K562 (cell line): ENCODE results near the gene SYNM. TPM values are rescaled to one million over a fixed set of nuclear protein-coding genes. Genes with fewer than 3 reads are reported as not detected.
A peak's percentile ranks its signal among the peaks of the same experiment; 100 is the strongest.

ENCODE experiments used
- ARID3B ChIP-seq: fragments of 250-450 bp; sonication (Bioruptor Pico); IDR thresholded peaks from 2 replicates; pipeline ENCODE4 v1.4.0; 2020; ENCODE audit warnings: borderline replicate concordance
- ELF4 ChIP-seq: fragments of 450-650 bp; formaldehyde crosslinking; IDR thresholded peaks from 2 replicates; pipeline ENCODE4 v1.4.0; 2022; ENCODE audit warnings: missing genetic modification characterization
- EZH2 ChIP-seq: IDR thresholded peaks from 2 replicates; pipeline ENCODE4 v1.6.1; 2012; ENCODE audit warnings: low read depth, mild to moderate bottlenecking, inconsistent platforms, low read length, borderline replicate concordance
- GATA2 ChIP-seq: sonication (generic); formaldehyde crosslinking; IDR thresholded peaks from 2 replicates; pipeline ENCODE4 v1.4.0; 2020; ENCODE audit warnings: mild to moderate bottlenecking, missing genetic modification reagents
- MCM7 ChIP-seq, 2 experiments: fragments of 450-650 bp; IDR thresholded peaks; 2 replicates each; pipeline ENCODE4 v1.6.1; 2016 to 2018
- NCOA4 ChIP-seq: fragments of 450-650 bp; IDR thresholded peaks from 2 replicates; pipeline ENCODE4 v1.6.1; 2018; ENCODE audit warnings: mild to moderate bottlenecking; ENCODE audit not compliant: partially characterized antibody
- NCOA6 ChIP-seq: fragments of 450-650 bp; IDR thresholded peaks from 2 replicates; pipeline ENCODE4 v1.6.1; 2017; ENCODE audit warnings: mild to moderate bottlenecking
- NFE2 ChIP-seq: IDR thresholded peaks from 2 replicates; pipeline ENCODE4 v1.6.1; 2014; ENCODE audit warnings: antibody characterized with exemption, low read depth
- NKRF ChIP-seq: fragments of 450-650 bp; IDR thresholded peaks from 2 replicates; pipeline ENCODE4 v1.6.1; 2016; ENCODE audit warnings: borderline replicate concordance
- PHF8 ChIP-seq: fragments of 200-600 bp; sonication (generic); IDR thresholded peaks from 2 replicates; pipeline ENCODE4 v1.6.1; 2012; ENCODE audit warnings: mixed run types, mild to moderate bottlenecking, inconsistent platforms, low read length, moderate library complexity, borderline replicate concordance
- POLR3G ChIP-seq: IDR thresholded peaks from 2 replicates; pipeline ENCODE4 v1.6.1; 2011; ENCODE audit not compliant: insufficient read length, insufficient replicate concordance; ENCODE audit errors: extremely low read depth
- RUNX1 ChIP-seq: sonication (generic); IDR thresholded peaks from 2 replicates; pipeline ENCODE4 v1.6.1; 2016; ENCODE audit warnings: antibody characterized with exemption, low read depth
- SAFB2 ChIP-seq: fragments of 200-400 bp; formaldehyde crosslinking; IDR thresholded peaks from 2 replicates; pipeline ENCODE4 v1.6.1; 2018; ENCODE audit warnings: borderline replicate concordance, low read length, low read depth, moderate library complexity; ENCODE audit not compliant: severe bottlenecking
- TCF3 ChIP-seq: sonication (generic); formaldehyde crosslinking; IDR thresholded peaks from 2 replicates; pipeline ENCODE4 v1.4.0; 2020; ENCODE audit warnings: mild to moderate bottlenecking, missing genetic modification reagents
- ZFP36 ChIP-seq: fragments of 150-350 bp; IDR thresholded peaks from 2 replicates; pipeline ENCODE4 v1.6.1; 2018; ENCODE audit warnings: low read length, low read depth; ENCODE audit not compliant: partially characterized antibody
- ZNF695 ChIP-seq: fragments of 450-650 bp; formaldehyde crosslinking; IDR thresholded peaks from 2 replicates; pipeline ENCODE4 v1.4.0; 2020; ENCODE audit warnings: mild to moderate bottlenecking, moderate library complexity
- polyA plus RNA-seq, 8 experiments: library from polyadenylated mRNA; depleted of rRNA in 4 of 8; stranded (reverse) in 5 of 8; unstranded in 3 of 8; fragments of >200 nt; fragmentation: Nextera tagmentation in 2 of 8; fragmentation: Illumina TruSeq in 1 of 8; extraction: Ambion mirVana in 2 of 8; extraction: Trizol in 1 of 8; gene quantifications; 2 replicates each; pipeline versions ENCODE4 v1.2.1 to v1.2.3, GENCODE V29; 2011 to 2014; ENCODE audit warnings: inconsistent platforms in 1 of 8, missing spikeins in 1 of 8
- total RNA-seq, 7 experiments: library from RNA; depleted of rRNA in 6 of 7; stranded (reverse); fragments of >200 nt in 6 of 7; fragmentation: Illumina TruSeq in 2 of 7; extraction: Trizol in 2 of 7; gene quantifications; 2 replicates each; pipeline versions ENCODE4 v1.2.1 to v1.2.3, GENCODE V29; 2011 to 2021; ENCODE audit warnings: low replicate concordance in 1 of 7
- TF ChIP-seq, protein P1 (sequence below), 2 experiments: fragments of 450-650 bp; IDR thresholded peaks; 2 replicates each; pipeline ENCODE4 v1.6.1; 2016; ENCODE audit warnings: mild to moderate bottlenecking in 2 of 2, borderline replicate concordance in 1 of 2, low read depth in 1 of 2, moderate library complexity in 1 of 2

SYNM gene
- total and polyA plus RNA-seq, 9 of the 15 experiments (the other 6 are each of a cell fraction or from before 2014, with no cell fraction given) = 0.01 to 0.42 (median 0.13) TPM

DNA sequence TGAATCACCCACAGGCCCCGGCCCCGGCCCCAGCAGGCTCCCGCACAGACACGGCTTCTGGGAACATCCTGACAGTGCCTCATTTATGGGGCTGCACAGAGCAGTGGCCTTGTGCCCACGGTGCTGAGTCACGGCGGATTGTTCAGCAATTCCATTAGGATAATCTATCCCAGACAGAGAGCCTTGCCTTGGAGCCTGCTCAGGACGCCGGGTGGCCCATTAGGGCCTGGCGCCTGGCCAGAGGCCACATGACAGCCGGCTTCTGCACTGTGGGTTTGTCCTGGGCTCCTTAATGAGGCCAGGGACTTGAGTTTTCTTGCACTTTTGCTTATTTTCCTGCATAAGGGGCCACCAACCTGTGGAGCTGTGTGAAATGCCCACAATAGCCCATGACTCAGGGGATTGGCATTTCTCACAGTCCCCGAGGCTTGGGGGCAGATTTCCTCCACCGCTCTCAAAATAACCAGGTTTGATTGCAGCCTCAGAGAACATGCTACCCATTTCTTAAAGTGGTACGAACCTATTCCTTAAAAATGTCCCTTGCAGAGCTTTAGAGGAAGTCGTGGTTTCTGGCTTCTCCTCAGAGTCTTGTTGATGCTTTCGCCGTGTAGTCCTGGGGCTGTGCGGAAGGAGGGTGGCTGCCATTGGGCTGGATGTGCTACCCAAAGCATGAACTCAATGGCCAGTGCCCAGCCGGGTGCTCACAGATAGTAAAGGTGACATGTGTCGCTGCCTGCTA, 19.0 kb downstream of the SYNM start (continued):
- TF ChIP-seq, protein P1, sequence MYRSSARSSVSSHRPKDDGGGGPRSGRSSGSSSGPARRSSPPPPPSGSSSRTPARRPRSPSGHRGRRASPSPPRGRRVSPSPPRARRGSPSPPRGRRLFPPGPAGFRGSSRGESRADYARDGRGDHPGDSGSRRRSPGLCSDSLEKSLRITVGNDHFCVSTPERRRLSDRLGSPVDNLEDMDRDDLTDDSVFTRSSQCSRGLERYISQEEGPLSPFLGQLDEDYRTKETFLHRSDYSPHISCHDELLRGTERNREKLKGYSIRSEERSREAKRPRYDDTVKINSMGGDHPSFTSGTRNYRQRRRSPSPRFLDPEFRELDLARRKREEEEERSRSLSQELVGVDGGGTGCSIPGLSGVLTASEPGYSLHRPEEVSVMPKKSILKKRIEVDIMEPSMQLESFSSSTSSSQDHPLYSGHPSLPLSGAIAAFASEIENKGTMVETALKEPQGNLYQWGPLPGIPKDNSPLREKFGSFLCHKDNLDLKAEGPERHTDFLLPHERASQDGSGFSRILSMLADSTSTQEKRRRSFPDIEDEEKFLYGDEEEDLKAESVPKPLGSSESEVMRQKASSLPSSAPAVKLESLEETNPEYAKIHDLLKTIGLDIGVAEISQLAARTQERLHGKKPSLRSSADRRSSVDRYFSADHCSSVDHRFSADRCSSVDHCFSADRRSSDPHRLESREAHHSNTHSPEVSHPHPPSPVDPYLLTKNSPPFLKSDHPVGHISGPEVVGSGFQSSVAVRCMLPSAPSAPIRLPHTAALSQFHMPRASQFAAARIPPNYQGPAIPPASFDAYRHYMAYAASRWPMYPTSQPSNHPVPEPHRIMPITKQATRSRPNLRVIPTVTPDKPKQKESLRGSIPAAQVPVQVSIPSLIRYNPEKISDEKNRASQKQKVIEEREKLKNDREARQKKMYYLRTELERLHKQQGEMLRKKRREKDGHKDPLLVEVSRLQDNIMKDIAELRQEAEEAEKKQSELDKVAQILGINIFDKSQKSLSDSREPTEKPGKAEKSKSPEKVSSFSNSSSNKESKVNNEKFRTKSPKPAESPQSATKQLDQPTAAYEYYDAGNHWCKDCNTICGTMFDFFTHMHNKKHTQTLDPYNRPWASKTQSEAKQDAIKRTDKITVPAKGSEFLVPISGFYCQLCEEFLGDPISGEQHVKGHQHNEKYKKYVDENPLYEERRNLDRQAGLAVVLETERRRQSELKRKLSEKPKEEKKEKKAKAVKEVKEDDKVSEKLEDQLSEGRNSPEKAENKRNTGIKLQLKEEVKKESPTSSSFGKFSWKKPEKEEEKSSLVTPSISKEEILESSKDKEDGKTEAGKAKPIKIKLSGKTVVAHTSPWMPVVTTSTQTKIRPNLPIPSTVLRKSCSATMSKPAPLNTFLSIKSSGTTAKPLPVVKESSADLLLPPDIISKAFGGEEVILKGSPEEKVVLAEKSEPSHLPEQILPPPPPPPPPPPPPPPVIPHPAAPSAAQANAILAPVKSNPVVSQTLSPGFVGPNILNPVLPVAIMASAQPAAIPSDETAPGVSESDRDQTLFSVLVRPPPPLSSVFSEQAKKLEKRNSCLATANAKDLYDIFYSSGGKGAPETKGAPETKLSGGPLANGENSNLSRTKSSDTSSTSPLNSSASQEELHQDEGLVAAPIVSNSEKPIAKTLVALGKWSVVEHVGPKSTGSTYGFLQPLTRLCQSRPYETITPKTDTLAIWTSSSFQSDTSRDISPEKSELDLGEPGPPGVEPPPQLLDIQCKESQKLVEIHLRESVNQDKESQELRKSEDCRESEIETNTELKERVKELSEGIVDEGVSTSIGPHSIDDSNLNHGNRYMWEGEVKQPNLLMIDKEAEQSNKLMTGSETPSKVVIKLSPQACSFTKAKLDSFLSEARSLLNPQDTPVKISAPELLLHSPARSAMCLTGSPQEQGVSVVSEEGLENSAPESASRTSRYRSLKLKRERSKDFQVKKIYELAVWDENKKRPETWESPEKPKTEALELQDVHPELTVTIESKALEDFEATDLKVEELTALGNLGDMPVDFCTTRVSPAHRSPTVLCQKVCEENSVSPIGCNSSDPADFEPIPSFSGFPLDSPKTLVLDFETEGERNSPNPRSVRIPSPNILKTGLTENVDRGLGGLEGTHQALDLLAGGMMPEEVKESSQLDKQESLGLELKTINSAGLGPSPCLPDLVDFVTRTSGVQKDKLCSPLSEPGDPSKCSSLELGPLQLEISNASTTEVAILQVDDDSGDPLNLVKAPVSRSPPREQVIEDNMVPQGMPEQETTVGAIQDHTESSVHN (IDR thresholded peaks at IDR 0.05; ENCODE audit: borderline replicate concordance in 1 of 2, low read depth in 1 of 2) = no peak
- TF ChIP-seq EZH2 (no peak), ARID3B (CRISPR knock-in tag) (no peak), ZNF695 (CRISPR knock-in tag) (no peak), TCF3 (0 out of 2 replicates have a peak, but pooled peaks have one; percentile 11), POLR3G (no peak), PHF8 (no peak), RUNX1 (no peak), ELF4 (CRISPR knock-in tag) (no peak), NCOA6 (no peak), MCM7 (IDR thresholded peaks at IDR 0.05) (no peak), SAFB2 (no peak), NCOA4 (no peak), NFE2 (peak; percentile 31; the same call in 1 of the 2 replicates), GATA2 (CRISPR knock-in tag) (no peak), NKRF (no peak), ZFP36 (no peak)
